Measurements from ENCODE around the gene SDK1.

Gene SDK1

GRCh38 chr7:3771906-3772305, 470.9 kb downstream of the SDK1 start:
- no peak for TF ChIP-seq CTCF (conservative IDR thresholded peaks at IDR 0.05; ENCODE audit: low read depth, low read length)
- DNase-seq (ENCODE audit: low read depth), result no peak
- H3K4me3 ChIP-seq (ENCODE audit: low read depth, low read length), result no peak overlapping the region

- no peak overlapping the region for H3K4me3 ChIP-seq (ENCODE audit: low read depth, low read length)
- no peak for TF ChIP-seq CTCF (conservative IDR thresholded peaks at IDR 0.05; ENCODE audit: low read depth, low read length)
- DNase-seq (ENCODE audit: low read depth), result peak; percentile 6
Observed at GRCh38 chr7:3778345-3778744, 477.3 kb downstream of the SDK1 start.

GRCh38 chr7:3780016-3780415, 479.0 kb downstream of the SDK1 start:
- no peak for DNase-seq (ENCODE audit: low read depth)
- no peak for TF ChIP-seq CTCF (conservative IDR thresholded peaks at IDR 0.05; ENCODE audit: low read depth, low read length)

DNA sequence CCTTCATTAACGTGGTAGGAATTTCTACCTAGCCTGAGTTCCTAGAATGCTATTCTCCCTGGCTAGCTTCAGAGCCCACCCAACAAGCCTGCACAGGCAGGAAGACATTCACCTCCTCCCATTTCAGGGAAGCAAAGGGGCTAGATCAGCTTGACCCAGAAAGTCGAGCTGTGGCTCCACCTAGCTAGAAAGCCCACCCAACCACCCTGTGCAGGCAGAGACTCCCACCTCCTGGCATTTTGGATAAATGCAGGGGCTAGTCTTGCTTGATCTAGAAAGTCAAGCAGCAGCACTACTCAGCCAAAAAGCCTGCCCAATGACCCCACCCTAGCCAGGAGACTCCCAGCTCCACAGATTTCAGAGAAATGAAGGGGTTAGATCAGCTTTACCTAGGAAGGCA, 479.5 kb downstream of the SDK1 start:
- no peak for TF ChIP-seq CTCF (conservative IDR thresholded peaks at IDR 0.05; ENCODE audit: low read depth, low read length)
- no peak overlapping the region for H3K4me3 ChIP-seq (ENCODE audit: low read depth, low read length)
- no peak for DNase-seq (ENCODE audit: low read depth)

More at GRCh38 chr7:3780016-3780415, 479.0 kb downstream of the SDK1 start:
- H3K4me3 ChIP-seq (ENCODE audit: low read depth, low read length), result no peak overlapping the region

DNA sequence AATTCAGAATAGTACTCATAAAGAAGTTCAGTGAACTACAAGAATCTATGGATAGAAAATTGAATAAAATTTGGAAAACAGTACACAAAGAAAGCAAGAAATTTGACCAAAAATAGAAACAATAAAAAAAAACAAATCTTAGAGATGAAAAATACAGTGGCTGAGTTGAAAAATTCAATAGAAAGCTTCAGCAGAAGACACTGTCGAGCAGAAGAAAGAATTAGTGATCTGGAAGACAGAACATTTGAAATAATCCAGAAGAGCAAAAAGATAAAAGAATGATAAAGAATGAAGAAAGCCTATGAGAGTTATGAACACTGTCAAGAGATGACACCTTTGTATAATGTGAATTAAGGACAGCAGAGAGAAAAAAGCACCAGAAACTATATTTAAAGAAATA, 480.6 kb downstream of the SDK1 start:
- no peak for DNase-seq (ENCODE audit: low read depth)
- TF ChIP-seq CTCF (conservative IDR thresholded peaks at IDR 0.05; ENCODE audit: low read depth, low read length), result no peak
- H3K4me3 ChIP-seq (ENCODE audit: low read depth, low read length), result no peak overlapping the region

DNA sequence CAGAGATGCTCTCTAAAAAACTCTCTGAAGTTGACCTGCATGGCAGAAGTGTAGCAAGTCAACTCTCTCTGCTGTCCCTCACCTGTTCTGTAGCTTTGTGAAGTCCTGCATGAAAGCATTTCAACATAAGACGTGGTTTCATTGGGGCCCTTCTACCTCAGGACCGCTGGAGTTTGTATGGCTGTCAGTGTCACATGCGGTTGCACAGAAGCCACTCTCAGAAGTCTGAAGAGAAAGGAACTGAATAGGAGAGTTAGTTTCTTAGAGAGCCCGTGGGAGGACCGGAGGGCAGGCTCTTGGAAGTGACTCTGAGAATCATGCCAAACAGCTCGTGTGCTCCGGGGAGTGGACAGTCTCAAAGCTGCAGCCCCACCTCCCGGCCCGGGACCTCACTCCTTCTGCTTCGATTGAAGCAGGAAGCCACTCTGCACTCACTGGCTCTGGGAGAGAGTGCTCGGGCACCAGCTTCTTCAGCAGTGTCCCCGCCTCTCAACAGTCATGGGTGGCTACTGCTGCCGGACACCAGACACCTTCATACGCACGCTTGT, 486.7 kb downstream of the SDK1 start:
- no peak for DNase-seq (ENCODE audit: low read depth)
- no peak overlapping the region for H3K4me3 ChIP-seq (ENCODE audit: low read depth, low read length)
- no peak for TF ChIP-seq CTCF (conservative IDR thresholded peaks at IDR 0.05; ENCODE audit: low read depth, low read length)

DNA sequence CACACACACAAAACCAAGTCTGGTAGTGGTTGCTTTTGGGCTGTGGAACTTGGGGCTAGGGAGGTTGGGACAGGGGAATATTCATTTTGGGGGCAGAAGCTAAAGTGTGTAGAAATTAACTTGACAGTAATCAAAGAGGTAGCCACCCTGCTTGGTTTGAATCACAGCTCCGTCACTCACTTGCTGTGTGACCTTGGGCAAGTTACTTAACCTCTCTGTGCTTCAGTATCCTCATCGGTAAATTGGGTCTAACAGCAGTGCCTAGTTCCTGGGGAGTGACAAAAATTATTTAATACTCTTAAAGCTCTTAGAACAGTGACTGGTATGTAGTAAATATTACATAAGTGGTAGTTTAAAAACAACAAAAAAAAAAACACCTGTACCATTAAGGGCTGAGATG, 489.8 kb downstream of the SDK1 start:
- H3K4me3 ChIP-seq (ENCODE audit: low read depth, low read length), result no peak overlapping the region
- no peak for DNase-seq (ENCODE audit: low read depth)
- TF ChIP-seq CTCF (conservative IDR thresholded peaks at IDR 0.05; ENCODE audit: low read depth, low read length), result no peak

All from choroid plexus epithelial cell (primary cell).